ENCODE data around the gene ZFP14.

GRCh38 chr19:36409841-36410240 lies 30.8 kb upstream of the ZFP14 start:
- no peak for TF ChIP-seq CTCF (conservative IDR thresholded peaks at IDR 0.05; ENCODE audit: low read depth, low read length)
- TF ChIP-seq EZH2 (IDR thresholded peaks at IDR 0.05; ENCODE audit: borderline replicate concordance, low read depth, low read length, poor library complexity, severe bottlenecking): no peak

Measured in A673 (cell line).